Keratinocyte (primary cell): ENCODE measurements around the gene OLR1. TPM values are rescaled to one million over a fixed set of nuclear protein-coding genes. Genes with fewer than 3 reads are reported as not detected.
A peak's percentile ranks its signal among the peaks of the same experiment; 100 is the strongest.

ENCODE experiments used
- DNase-seq: peaks from one replicate; pipeline ENCODE4 v3.0.0-alpha.2; 2011; ENCODE audit warnings: low read depth, missing footprints, low spot score
- FAIRE-seq: peaks from 2 replicates; lab custom pipeline; 2011; peaks lifted over from hg19 to GRCh38; lab: Jason Lieb, UNC
- H2AFZ ChIP-seq: 2 replicates; pipeline ENCODE4 v1.6.0; 2012; ENCODE audit warnings: low read length, control low read depth, inconsistent platforms; ENCODE audit not compliant: control insufficient read depth
- H3K27ac ChIP-seq: 2 replicates; pipeline ENCODE4 v1.5.1; 2011; ENCODE audit warnings: low read length; ENCODE audit not compliant: control insufficient read depth, insufficient read depth
- H3K27me3 ChIP-seq: 3 replicates; pipeline ENCODE4 v1.6.0; 2011; ENCODE audit warnings: low read length; ENCODE audit not compliant: control insufficient read depth, insufficient read depth; ENCODE audit errors: extremely low read depth
- H3K36me3 ChIP-seq, 2 experiments: 2 replicates in 1 of 2; 3 replicates in 1 of 2; pipeline ENCODE4 v1.5.1; 2011; ENCODE audit warnings: low read length in 2 of 2, mild to moderate bottlenecking in 1 of 2; ENCODE audit not compliant: control insufficient read depth in 2 of 2, insufficient read depth in 2 of 2; ENCODE audit errors: extremely low read depth in 1 of 2
- H3K4me1 ChIP-seq: 3 replicates; pipeline ENCODE4 v1.5.1; 2011; ENCODE audit warnings: low read length; ENCODE audit not compliant: control insufficient read depth, insufficient read depth; ENCODE audit errors: extremely low read depth
- H3K4me2 ChIP-seq: 3 replicates; pipeline ENCODE4 v1.6.0; 2011; ENCODE audit warnings: low read depth, low read length; ENCODE audit not compliant: control insufficient read depth, insufficient read depth; ENCODE audit errors: extremely low read depth
- H3K4me3 ChIP-seq, 3 experiments: fragments of 200-600 bp in 1 of 3; sonication (generic) in 1 of 3; 2 replicates in 2 of 3; 3 replicates in 1 of 3; pipeline ENCODE4 v1.5.1; 2011 to 2016; ENCODE audit warnings: low read length in 3 of 3, mild to moderate bottlenecking in 3 of 3, control low read depth in 2 of 3, inconsistent platforms in 1 of 3, low read depth in 1 of 3, mixed read lengths in 1 of 3, mixed run types in 1 of 3, moderate library complexity in 1 of 3; ENCODE audit not compliant: control insufficient read depth in 2 of 3, insufficient read depth in 2 of 3; ENCODE audit errors: extremely low read depth in 1 of 3
- H3K79me2 ChIP-seq: 2 replicates; pipeline ENCODE4 v1.6.0; 2012; ENCODE audit warnings: low read length; ENCODE audit not compliant: control insufficient read depth, insufficient read depth
- H3K9ac ChIP-seq: 3 replicates; pipeline ENCODE4 v1.6.0; 2011; ENCODE audit warnings: low read length; ENCODE audit not compliant: control insufficient read depth, insufficient read depth; ENCODE audit errors: extremely low read depth
- H3K9me1 ChIP-seq: 3 replicates; pipeline ENCODE4 v1.6.0; 2011; ENCODE audit warnings: low read length; ENCODE audit not compliant: control insufficient read depth, insufficient read depth; ENCODE audit errors: extremely low read depth
- H3K9me3 ChIP-seq: 2 replicates; pipeline ENCODE4 v1.5.1; 2012; ENCODE audit warnings: low read depth, low read length; ENCODE audit not compliant: control insufficient read depth
- H4K20me1 ChIP-seq: 3 replicates; pipeline ENCODE4 v1.6.0; 2011; ENCODE audit warnings: low read length; ENCODE audit not compliant: control insufficient read depth, insufficient read depth; ENCODE audit errors: extremely low read depth
- CTCF ChIP-seq, 3 experiments: IDR thresholded peaks in 1 of 3; conservative IDR thresholded peaks in 1 of 3; optimal IDR thresholded peaks in 1 of 3; 2 replicates in 2 of 3; 3 replicates in 1 of 3; pipeline versions ENCODE3 to v1.5.1; 2011; ENCODE audit warnings: low read length in 3 of 3, mild to moderate bottlenecking in 3 of 3, moderate library complexity in 2 of 3, control low read depth in 1 of 3, inconsistent platforms in 1 of 3; ENCODE audit not compliant: insufficient read depth in 2 of 3; ENCODE audit errors: extremely low read depth in 1 of 3
- EZH2 ChIP-seq: IDR thresholded peaks from one replicate; pipeline ENCODE4 v1.6.1; 2012; ENCODE audit warnings: inconsistent platforms, mild to moderate bottlenecking, low read length, moderate library complexity
- dilution Hi-C: fragments of 300-500 bp; cut with MboI; formaldehyde crosslinking; loops from one replicate; pipeline ENCODE4 v1.7.0; 2020; ENCODE audit warnings: low sequenced_read_pairs; ENCODE audit not compliant: extremely low pct_ligation_motif_present
- polyA plus RNA-seq, 5 experiments: library from polyadenylated mRNA; depleted of rRNA in 3 of 5; stranded (reverse) in 3 of 5; stranded (forward) in 1 of 5; unstranded in 1 of 5; fragments of >200 nt; gene quantifications; 1 replicate in 1 of 5; 2 replicates in 3 of 5; 3 replicates in 1 of 5; pipeline versions ENCODE4 v1.2.1 to v1.2.3, GENCODE V29; 2011 to 2012; ENCODE audit warnings: missing spikeins in 2 of 5, low read depth in 1 of 5, low replicate concordance in 1 of 5

OLR1 gene
- polyA plus RNA-seq, 1 donor (not counting 4 experiments of a cell fraction or from before 2014, with no cell fraction given) = 0.17 TPM

- no peak overlapping the region for H2AFZ ChIP-seq
- no peak for FAIRE-seq
- dilution Hi-C loops = no loop called here
These were observed 7.8 kb upstream of the OLR1 start for GRCh38 chr12:10179776-10180181.

GRCh38 chr12:10178821-10179220 is 6.9 kb upstream of the OLR1 start, which contains the start of gene TMEM52B:
Gene TMEM52B, plus strand, starts transcription at chr12:10179032. Its CDS starts 543 bp downstream, at chr12:10179575.
- no peak within 1 kb of the TSS for H2AFZ ChIP-seq
- no peaks in the 10 kb centered on the region for H3K36me3 ChIP-seq
- H3K9me3 ChIP-seq = no peaks in the 10 kb centered on the region
- H3K9ac ChIP-seq = peak within 1 kb of the TSS; percentile 51
- dilution Hi-C loops = no loop called here
- peak within 1 kb of the TSS; percentile 49 for H3K4me2 ChIP-seq
- H3K27ac ChIP-seq = peak within 1 kb of the TSS; percentile 51
- H3K4me3 ChIP-seq = no peak within 1 kb of the TSS
- no peaks in the 10 kb centered on the region for H4K20me1 ChIP-seq
- FAIRE-seq (no peak), DNase-seq (no peak)
- peaks cover 55% of the 10 kb centered on the region for H3K4me1 ChIP-seq
- TF ChIP-seq EZH2 = no peak
- no peak for TF ChIP-seq CTCF (optimal IDR thresholded peaks at IDR 0.05 in 1 of 3, IDR thresholded peaks at IDR 0.05 in 1 of 3, conservative IDR thresholded peaks at IDR 0.05 in 1 of 3; ENCODE audit: extremely low read depth in 1 of 3, insufficient read depth in 2 of 3, low read length in 3 of 3)
- no peaks in the 10 kb centered on the region for H3K79me2 ChIP-seq
- H3K27me3 ChIP-seq = no peaks in the 10 kb centered on the region
- H3K9me1 ChIP-seq = no peaks in the 10 kb centered on the region

More at GRCh38 chr12:10179776-10180181, 7.8 kb upstream of the OLR1 start:
- no peak for DNase-seq
- no peaks in the 10 kb centered on the region for H3K79me2 ChIP-seq
- H3K27me3 ChIP-seq = no peaks in the 10 kb centered on the region
- peaks cover 55% of the 10 kb centered on the region for H3K4me1 ChIP-seq
- peak overlapping the region; percentile 51 for H3K9ac ChIP-seq
- no peaks in the 10 kb centered on the region for H3K36me3 ChIP-seq
- H3K27ac ChIP-seq = peak overlapping the region; percentile 51
- TF ChIP-seq EZH2 = no peak
- TF ChIP-seq CTCF (optimal IDR thresholded peaks at IDR 0.05 in 1 of 3, IDR thresholded peaks at IDR 0.05 in 1 of 3, conservative IDR thresholded peaks at IDR 0.05 in 1 of 3; ENCODE audit: extremely low read depth in 1 of 3, insufficient read depth in 2 of 3, low read length in 3 of 3) = no peak
- peak overlapping the region; percentile 49 for H3K4me2 ChIP-seq
- H3K9me3 ChIP-seq = no peaks in the 10 kb centered on the region
- no peaks in the 10 kb centered on the region for H3K9me1 ChIP-seq
- H4K20me1 ChIP-seq = no peaks in the 10 kb centered on the region
- no peak overlapping the region for H3K4me3 ChIP-seq
